Fibroblast of skin of back (primary cell): ENCODE measurements around the gene RASL11B.

ENCODE experiments used
- DNase-seq: peaks from one replicate; pipeline ENCODE4 v3.0.0-alpha.2; 2013

The RASL11B gene

GRCh38 chr4:52843351-52843750 is 18.8 kb upstream of the RASL11B start:
- DNase-seq = no peak

GRCh38 chr4:52843958-52844357 is 18.2 kb upstream of the RASL11B start:
- DNase-seq = no peak

GRCh38 chr4:52844596-52844995 is 17.5 kb upstream of the RASL11B start:
- no peak for DNase-seq

- no peak for DNase-seq
Measured at GRCh38 chr4:52846502-52846901, 15.6 kb upstream of the RASL11B start.

GRCh38 chr4:52848254-52848653 is 13.9 kb upstream of the RASL11B start:
- no peak for DNase-seq

GRCh38 chr4:52850406-52851124 is 11.6 kb upstream of the RASL11B start:
- no peak for DNase-seq

GRCh38 chr4:52852041-52852440 is 10.1 kb upstream of the RASL11B start:
- no peak for DNase-seq

- peak; percentile 32 for DNase-seq
Measured at GRCh38 chr4:52852711-52853110, 9.4 kb upstream of the RASL11B start.

- DNase-seq = peak; percentile 86
Measured at GRCh38 chr4:52853351-52853750, 8.8 kb upstream of the RASL11B start.

GRCh38 chr4:52856801-52857200 is 5.3 kb upstream of the RASL11B start:
- DNase-seq = no peak

GRCh38 chr4:52860361-52860760 is 1.8 kb upstream of the RASL11B start:
- no peak for DNase-seq

GRCh38 chr4:52861171-52861823 is 820 bp upstream of the RASL11B start:
- DNase-seq = no peak

- DNase-seq = no peak
Measured at GRCh38 chr4:52862639-52863161, 583 bp downstream of the RASL11B start.

- no peak for DNase-seq
Measured at GRCh38 chr4:52863324-52863723, 1.2 kb downstream of the RASL11B start.

- DNase-seq = peak; percentile 45
Measured at GRCh38 chr4:52864793-52865192, 2.7 kb downstream of the RASL11B start.

- DNase-seq = no peak
Measured at GRCh38 chr4:52865300-52865699, 3.2 kb downstream of the RASL11B start.

- no peak for DNase-seq
Measured at GRCh38 chr4:52866734-52867133, 4.6 kb downstream of the RASL11B start.

- no peak for DNase-seq
Measured at GRCh38 chr4:52867163-52867562, 5.0 kb downstream of the RASL11B start.

GRCh38 chr4:52868133-52868532 is 6.0 kb downstream of the RASL11B start:
- no peak for DNase-seq

GRCh38 chr4:52869196-52869595 is 7.1 kb downstream of the RASL11B start:
- no peak for DNase-seq

GRCh38 chr4:52869656-52870055 is 7.5 kb downstream of the RASL11B start:
- no peak for DNase-seq

GRCh38 chr4:52870225-52870624 is 8.1 kb downstream of the RASL11B start:
- no peak for DNase-seq

- no peak for DNase-seq
Measured at GRCh38 chr4:52873191-52873590, 11.1 kb downstream of the RASL11B start.

GRCh38 chr4:52873861-52874343 is 11.8 kb downstream of the RASL11B start:
- DNase-seq = no peak
